ENCODE measurements around the gene PSMD6. TPM values are rescaled to one million over a fixed set of nuclear protein-coding genes. Genes with fewer than 3 reads are reported as not detected.

Gene PSMD6
- total and polyA plus RNA-seq, 10 of the 15 experiments (the other 5 are each of a cell fraction or from before 2014, with no cell fraction given) = 68.7 to 199 (median 106) TPM

GRCh38 chr3:64016941-64017620, 6.2 kb downstream of the PSMD6 start:
- no peak overlapping the region for H3K4me2 ChIP-seq (ENCODE audit: control insufficient read depth, insufficient read depth)
- H3K9ac ChIP-seq (ENCODE audit: control insufficient read depth, insufficient read depth, low read length) = no peak overlapping the region
- H3K27ac ChIP-seq (ENCODE audit: control insufficient read depth, insufficient read depth) = no peak overlapping the region
- H4K20me1 ChIP-seq (ENCODE audit: control insufficient read depth, insufficient read depth) = no peaks in the 10 kb centered on the region
- no peaks in the 10 kb centered on the region for H3K9me3 ChIP-seq (replicated peaks; ENCODE audit: control insufficient read depth, insufficient read depth, low read length)
- RAD21 ChIA-PET (ENCODE audit: unreplicated experiment) = no interaction called here
- DNase-seq (ENCODE audit: low read depth, low spot score) (no peak), FAIRE-seq (no peak), ATAC-seq (no peak)
- peaks cover 16% of the 10 kb centered on the region for H3K79me2 ChIP-seq (ENCODE audit: control insufficient read depth, insufficient read depth, low read length)
- BruUV-seq (replicated peaks) = no TSS peak
- WGBS (ENCODE audit: insufficient coverage, insufficient replicate concordance, low lambda C conversion rate, missing lambda C conversion rate) = 69% methylated on average over 3 of the region's 3 CpGs
- no peak overlapping the region for H2AFZ ChIP-seq (ENCODE audit: control insufficient read depth, low read depth, low read length)
- H3K4me1 ChIP-seq (ENCODE audit: control insufficient read depth, insufficient read depth, low read length) = no peaks in the 10 kb centered on the region
- intact Hi-C loops (cut with micrococcal nuclease; ENCODE audit: unreplicated experiment) = no loop called here
- TF ChIP-seq, protein P1, sequence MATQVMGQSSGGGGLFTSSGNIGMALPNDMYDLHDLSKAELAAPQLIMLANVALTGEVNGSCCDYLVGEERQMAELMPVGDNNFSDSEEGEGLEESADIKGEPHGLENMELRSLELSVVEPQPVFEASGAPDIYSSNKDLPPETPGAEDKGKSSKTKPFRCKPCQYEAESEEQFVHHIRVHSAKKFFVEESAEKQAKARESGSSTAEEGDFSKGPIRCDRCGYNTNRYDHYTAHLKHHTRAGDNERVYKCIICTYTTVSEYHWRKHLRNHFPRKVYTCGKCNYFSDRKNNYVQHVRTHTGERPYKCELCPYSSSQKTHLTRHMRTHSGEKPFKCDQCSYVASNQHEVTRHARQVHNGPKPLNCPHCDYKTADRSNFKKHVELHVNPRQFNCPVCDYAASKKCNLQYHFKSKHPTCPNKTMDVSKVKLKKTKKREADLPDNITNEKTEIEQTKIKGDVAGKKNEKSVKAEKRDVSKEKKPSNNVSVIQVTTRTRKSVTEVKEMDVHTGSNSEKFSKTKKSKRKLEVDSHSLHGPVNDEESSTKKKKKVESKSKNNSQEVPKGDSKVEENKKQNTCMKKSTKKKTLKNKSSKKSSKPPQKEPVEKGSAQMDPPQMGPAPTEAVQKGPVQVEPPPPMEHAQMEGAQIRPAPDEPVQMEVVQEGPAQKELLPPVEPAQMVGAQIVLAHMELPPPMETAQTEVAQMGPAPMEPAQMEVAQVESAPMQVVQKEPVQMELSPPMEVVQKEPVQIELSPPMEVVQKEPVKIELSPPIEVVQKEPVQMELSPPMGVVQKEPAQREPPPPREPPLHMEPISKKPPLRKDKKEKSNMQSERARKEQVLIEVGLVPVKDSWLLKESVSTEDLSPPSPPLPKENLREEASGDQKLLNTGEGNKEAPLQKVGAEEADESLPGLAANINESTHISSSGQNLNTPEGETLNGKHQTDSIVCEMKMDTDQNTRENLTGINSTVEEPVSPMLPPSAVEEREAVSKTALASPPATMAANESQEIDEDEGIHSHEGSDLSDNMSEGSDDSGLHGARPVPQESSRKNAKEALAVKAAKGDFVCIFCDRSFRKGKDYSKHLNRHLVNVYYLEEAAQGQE (IDR thresholded peaks at IDR 0.05; ENCODE audit: low read depth, low read length) = no peak
- TF ChIP-seq HSF1 (IDR thresholded peaks at IDR 0.05; ENCODE audit: low read depth, low read length) (no peak), IKZF2 (IDR thresholded peaks at IDR 0.05) (no peak), ZBTB33 (IDR thresholded peaks at IDR 0.05) (no peak), SUZ12 (IDR thresholded peaks at IDR 0.05; ENCODE audit: unreplicated experiment) (no peak), NFXL1 (IDR thresholded peaks at IDR 0.05; ENCODE audit: borderline replicate concordance) (0 out of 2 replicates have a peak, but pooled peaks have one; percentile 10)
- H3K27me3 ChIP-seq (replicated peaks in 1 of 2; ENCODE audit: control insufficient read depth in 2 of 2, insufficient read depth in 2 of 2, low read length in 1 of 2) = no peaks in the 10 kb centered on the region
- SMC1A ChIA-PET (ENCODE audit: uncharacterized antibody, unreplicated experiment) = interaction anchor here (1.9 kb wide), 1 partner anchor 9 kb away, joined by 10 read pairs; no protein-coding TSS in a partner anchor
- CTCF ChIA-PET = interaction anchor here (1.2 to 2.1 kb wide), 2 partner anchors 22 to 467 kb away, joined by 4 to 11 read pairs; no protein-coding TSS in a partner anchor
- H3K36me3 ChIP-seq (ENCODE audit: control insufficient read depth in 2 of 2, insufficient read depth in 2 of 2, low read length in 1 of 2) = peaks cover 2 to 32% of the 10 kb centered on the region in 2 experiments; a peak in 3 of 4 replicates
- in situ Hi-C loops (cut with MboI) = no loop called here
- H3K4me3 ChIP-seq = no peak overlapping the region
- POLR2A ChIA-PET = no interaction called here
